Osteoblast (primary cell): Measurements from ENCODE around the gene CXCL17. TPM values are rescaled to one million over a fixed set of nuclear protein-coding genes. Genes with fewer than 3 reads are reported as not detected.

ENCODE experiments used
- DNase-seq: peaks from one replicate; pipeline ENCODE4 v3.0.0; 2011; ENCODE audit warnings: low spot score, mixed read lengths; ENCODE audit not compliant: insufficient read length; ENCODE audit errors: missing footprints
- H2AFZ ChIP-seq: 2 replicates; pipeline ENCODE4 v1.6.0; 2011; ENCODE audit warnings: mild to moderate bottlenecking, low read length
- H3K27ac ChIP-seq: 2 replicates; pipeline ENCODE4 v1.5.1; 2011; ENCODE audit warnings: mild to moderate bottlenecking, low read depth, low read length, moderate library complexity
- H3K27me3 ChIP-seq: 2 replicates; pipeline ENCODE4 v1.6.0; 2012; ENCODE audit warnings: mild to moderate bottlenecking, control low read depth, inconsistent platforms, low read length, moderate library complexity; ENCODE audit not compliant: insufficient read depth
- H3K36me3 ChIP-seq: 2 replicates; pipeline ENCODE4 v1.5.1; 2011; ENCODE audit warnings: mild to moderate bottlenecking, low read length, control low read depth, moderate library complexity; ENCODE audit not compliant: insufficient read depth
- H3K4me1 ChIP-seq: 2 replicates; pipeline ENCODE4 v1.5.1; 2011; ENCODE audit warnings: mild to moderate bottlenecking, low read length, control low read depth, moderate library complexity; ENCODE audit not compliant: insufficient read depth
- H3K4me2 ChIP-seq: 2 replicates; pipeline ENCODE4 v1.6.0; 2011; ENCODE audit warnings: mild to moderate bottlenecking, low read length; ENCODE audit not compliant: insufficient read depth
- H3K4me3 ChIP-seq: fragments of 200-600 bp; sonication (generic); 3 replicates; pipeline ENCODE4 v1.5.1; 2012; ENCODE audit warnings: mild to moderate bottlenecking, low read length, inconsistent platforms; ENCODE audit not compliant: insufficient read depth
- H3K79me2 ChIP-seq: 2 replicates; pipeline ENCODE4 v1.6.0; 2012; ENCODE audit warnings: mild to moderate bottlenecking, low read length, control low read depth, inconsistent platforms; ENCODE audit not compliant: insufficient read depth
- H3K9me3 ChIP-seq: 2 replicates; pipeline ENCODE4 v1.5.1; 2011; ENCODE audit warnings: low read depth, low read length, control low read depth
- H4K20me1 ChIP-seq: 2 replicates; pipeline ENCODE4 v1.6.0; 2012; ENCODE audit warnings: mild to moderate bottlenecking, low read length, control low read depth; ENCODE audit not compliant: insufficient read depth
- CTCF ChIP-seq: IDR thresholded peaks from 2 replicates; pipeline ENCODE4 v1.5.1; 2011; ENCODE audit warnings: mild to moderate bottlenecking, low read depth, low read length, moderate library complexity; ENCODE audit errors: extremely low read depth
- total RNA-seq: library from RNA; depleted of rRNA; stranded (reverse); fragments of >200 nt; gene quantifications from 2 replicates; pipeline ENCODE4 v1.2.3, GENCODE V29; 2012

The CXCL17 gene
- total RNA-seq, 1 donor, result not detected

- H3K4me1 ChIP-seq, result peaks cover 20% of the 10 kb centered on the region
- no peaks in the 10 kb centered on the region for H3K9me3 ChIP-seq
- H3K79me2 ChIP-seq, result no peaks in the 10 kb centered on the region
- no peaks in the 10 kb centered on the region for H3K36me3 ChIP-seq
- TF ChIP-seq CTCF, result no peak
- H3K27me3 ChIP-seq, result no peaks in the 10 kb centered on the region
- peak; percentile 74 for DNase-seq
- peaks cover 15% of the 10 kb centered on the region for H4K20me1 ChIP-seq
- H3K4me2 ChIP-seq, result peak overlapping the region; percentile 95
- no peak overlapping the region for H2AFZ ChIP-seq
- peak overlapping the region; percentile 81 for H3K4me3 ChIP-seq
- H3K27ac ChIP-seq, result no peak overlapping the region
Observed at GRCh38 chr19:42422092-42422900, 20.4 kb downstream of the CXCL17 start.

- TF ChIP-seq CTCF, result no peak
- no peak overlapping the region for H3K4me2 ChIP-seq
Observed at GRCh38 chr19:42421591-42422031, 21.1 kb downstream of the CXCL17 start.

GRCh38 chr19:42421101-42421500 lies 21.6 kb downstream of the CXCL17 start:
- Histone ChIP-seq H3K27me3 (no peaks in the 10 kb centered on the region), H3K36me3 (no peaks in the 10 kb centered on the region), H3K79me2 (no peaks in the 10 kb centered on the region), H2AFZ (no peak overlapping the region), H3K4me3 (no peak overlapping the region), H3K27ac (no peak overlapping the region), H4K20me1 (peaks cover 13% of the 10 kb centered on the region), H3K9me3 (no peaks in the 10 kb centered on the region), H3K4me2 (no peak overlapping the region), H3K4me1 (peaks cover 20% of the 10 kb centered on the region)
- peak; percentile 46 for DNase-seq
- no peak for TF ChIP-seq CTCF

More at GRCh38 chr19:42421591-42422031, 21.1 kb downstream of the CXCL17 start:
- peak; percentile 50 for DNase-seq
- no peaks in the 10 kb centered on the region for H3K27me3 ChIP-seq
- no peak overlapping the region for H2AFZ ChIP-seq
- H4K20me1 ChIP-seq, result peaks cover 13% of the 10 kb centered on the region
- H3K27ac ChIP-seq, result no peak overlapping the region
- H3K4me3 ChIP-seq, result no peak overlapping the region
- H3K79me2 ChIP-seq, result no peaks in the 10 kb centered on the region
- H3K4me1 ChIP-seq, result peaks cover 20% of the 10 kb centered on the region
- H3K9me3 ChIP-seq, result no peaks in the 10 kb centered on the region
- H3K36me3 ChIP-seq, result no peaks in the 10 kb centered on the region

- H3K4me3 ChIP-seq, result no peak overlapping the region
- no peaks in the 10 kb centered on the region for H3K27me3 ChIP-seq
- no peaks in the 10 kb centered on the region for H3K36me3 ChIP-seq
- no peaks in the 10 kb centered on the region for H3K9me3 ChIP-seq
- H3K79me2 ChIP-seq, result no peaks in the 10 kb centered on the region
- peaks cover 20% of the 10 kb centered on the region for H3K4me1 ChIP-seq
- H4K20me1 ChIP-seq, result peaks cover 13% of the 10 kb centered on the region
- peak; percentile 71 for TF ChIP-seq CTCF
- H3K27ac ChIP-seq, result no peak overlapping the region
- H3K4me2 ChIP-seq, result peak overlapping the region; percentile 9
- peak; percentile 94 for DNase-seq
- H2AFZ ChIP-seq, result no peak overlapping the region
Observed at GRCh38 chr19:42420055-42420544, 22.6 kb downstream of the CXCL17 start.
